ENCODE data around the gene SPTBN1.

The SPTBN1 gene

GRCh38 chr2:54468673-54469072 is 12.5 kb downstream of the SPTBN1 start:
- Histone ChIP-seq H3K4me3 (ENCODE audit: low read length in 2 of 2) (no peak overlapping the region), H3K9me3 (ENCODE audit: control insufficient read depth in 2 of 2, low read length in 2 of 2) (no peaks in the 10 kb centered on the region), H3K9ac (ENCODE audit: low read depth in 1 of 2, low read length in 2 of 2) (no peak overlapping the region), H3K27ac (ENCODE audit: low read depth in 2 of 2, low read length in 2 of 2) (no peak overlapping the region), H3K27me3 (ENCODE audit: control insufficient read depth in 2 of 2, insufficient read depth in 2 of 2, low read length in 2 of 2) (no peaks in the 10 kb centered on the region), H3K36me3 (ENCODE audit: control insufficient read depth in 2 of 2, insufficient read depth in 2 of 2, low read length in 2 of 2) (no peaks in the 10 kb centered on the region), H3K4me1 (ENCODE audit: control insufficient read depth in 2 of 2, insufficient read depth in 2 of 2, low read length in 2 of 2) (no peaks in the 10 kb centered on the region)

GRCh38 chr2:54469484-54470053 is 13.4 kb downstream of the SPTBN1 start:
- H3K36me3 ChIP-seq (ENCODE audit: control insufficient read depth in 2 of 2, insufficient read depth in 2 of 2, low read length in 2 of 2), result no peaks in the 10 kb centered on the region
- H3K9ac ChIP-seq (ENCODE audit: low read depth in 1 of 2, low read length in 2 of 2), result no peak overlapping the region
- no peaks in the 10 kb centered on the region for H3K4me1 ChIP-seq (ENCODE audit: control insufficient read depth in 2 of 2, insufficient read depth in 2 of 2, low read length in 2 of 2)
- H3K27me3 ChIP-seq (ENCODE audit: control insufficient read depth in 2 of 2, insufficient read depth in 2 of 2, low read length in 2 of 2), result no peaks in the 10 kb centered on the region
- H3K27ac ChIP-seq (ENCODE audit: low read depth in 2 of 2, low read length in 2 of 2), result no peak overlapping the region
- H3K9me3 ChIP-seq (ENCODE audit: control insufficient read depth in 2 of 2, low read length in 2 of 2), result no peaks in the 10 kb centered on the region
- no peak overlapping the region for H3K4me3 ChIP-seq (ENCODE audit: low read length in 2 of 2)

GRCh38 chr2:54470266-54470938 is 14.3 kb downstream of the SPTBN1 start:
- H3K27me3 ChIP-seq (ENCODE audit: control insufficient read depth in 2 of 2, insufficient read depth in 2 of 2, low read length in 2 of 2), result no peaks in the 10 kb centered on the region
- H3K9ac ChIP-seq (ENCODE audit: low read depth in 1 of 2, low read length in 2 of 2), result no peak overlapping the region
- H3K4me3 ChIP-seq (ENCODE audit: low read length in 2 of 2), result no peak overlapping the region
- no peaks in the 10 kb centered on the region for H3K36me3 ChIP-seq (ENCODE audit: control insufficient read depth in 2 of 2, insufficient read depth in 2 of 2, low read length in 2 of 2)
- H3K4me1 ChIP-seq (ENCODE audit: control insufficient read depth in 2 of 2, insufficient read depth in 2 of 2, low read length in 2 of 2), result peaks cover 0 to 1% of the 10 kb centered on the region in 2 donors
- H3K9me3 ChIP-seq (ENCODE audit: control insufficient read depth in 2 of 2, low read length in 2 of 2), result no peaks in the 10 kb centered on the region
- no peak overlapping the region for H3K27ac ChIP-seq (ENCODE audit: low read depth in 2 of 2, low read length in 2 of 2)

- no peaks in the 10 kb centered on the region for H3K27me3 ChIP-seq (ENCODE audit: control insufficient read depth in 2 of 2, insufficient read depth in 2 of 2, low read length in 2 of 2)
- no peaks in the 10 kb centered on the region for H3K36me3 ChIP-seq (ENCODE audit: control insufficient read depth in 2 of 2, insufficient read depth in 2 of 2, low read length in 2 of 2)
- H3K9me3 ChIP-seq (ENCODE audit: control insufficient read depth in 2 of 2, low read length in 2 of 2), result no peaks in the 10 kb centered on the region
- peaks cover 0 to 3% of the 10 kb centered on the region in 2 donors for H3K4me1 ChIP-seq (ENCODE audit: control insufficient read depth in 2 of 2, insufficient read depth in 2 of 2, low read length in 2 of 2)
- no peak overlapping the region for H3K27ac ChIP-seq (ENCODE audit: low read depth in 2 of 2, low read length in 2 of 2)
- no peak overlapping the region for H3K9ac ChIP-seq (ENCODE audit: low read depth in 1 of 2, low read length in 2 of 2)
- H3K4me3 ChIP-seq (ENCODE audit: low read length in 2 of 2), result no peak overlapping the region
These were observed 15.1 kb downstream of the SPTBN1 start for GRCh38 chr2:54471221-54471711.

- no peak overlapping the region for H3K27ac ChIP-seq (ENCODE audit: low read depth in 2 of 2, low read length in 2 of 2)
- no peak overlapping the region for H3K4me3 ChIP-seq (ENCODE audit: low read length in 2 of 2)
- no peaks in the 10 kb centered on the region for H3K27me3 ChIP-seq (ENCODE audit: control insufficient read depth in 2 of 2, insufficient read depth in 2 of 2, low read length in 2 of 2)
- no peaks in the 10 kb centered on the region for H3K36me3 ChIP-seq (ENCODE audit: control insufficient read depth in 2 of 2, insufficient read depth in 2 of 2, low read length in 2 of 2)
- H3K4me1 ChIP-seq (ENCODE audit: control insufficient read depth in 2 of 2, insufficient read depth in 2 of 2, low read length in 2 of 2), result peaks cover 5 to 13% of the 10 kb centered on the region in 2 donors
- H3K9ac ChIP-seq (ENCODE audit: low read depth in 1 of 2, low read length in 2 of 2), result no peak overlapping the region
- H3K9me3 ChIP-seq (ENCODE audit: control insufficient read depth in 2 of 2, low read length in 2 of 2), result no peaks in the 10 kb centered on the region
These were observed 17.7 kb downstream of the SPTBN1 start for GRCh38 chr2:54473851-54474250.

- Histone ChIP-seq H3K36me3 (ENCODE audit: control insufficient read depth in 2 of 2, insufficient read depth in 2 of 2, low read length in 2 of 2) (no peaks in the 10 kb centered on the region), H3K27ac (ENCODE audit: low read depth in 2 of 2, low read length in 2 of 2) (no peak overlapping the region), H3K9ac (ENCODE audit: low read depth in 1 of 2, low read length in 2 of 2) (no peak overlapping the region), H3K9me3 (ENCODE audit: control insufficient read depth in 2 of 2, low read length in 2 of 2) (no peaks in the 10 kb centered on the region), H3K4me1 (ENCODE audit: control insufficient read depth in 2 of 2, insufficient read depth in 2 of 2, low read length in 2 of 2) (peaks cover 5 to 13% of the 10 kb centered on the region in 2 donors), H3K4me3 (ENCODE audit: low read length in 2 of 2) (no peak overlapping the region), H3K27me3 (ENCODE audit: control insufficient read depth in 2 of 2, insufficient read depth in 2 of 2, low read length in 2 of 2) (no peaks in the 10 kb centered on the region)
These were observed 19.2 kb downstream of the SPTBN1 start for GRCh38 chr2:54475285-54475684.

- Histone ChIP-seq H3K4me1 (ENCODE audit: control insufficient read depth in 2 of 2, insufficient read depth in 2 of 2, low read length in 2 of 2) (peaks cover 5 to 13% of the 10 kb centered on the region in 2 donors), H3K9me3 (ENCODE audit: control insufficient read depth in 2 of 2, low read length in 2 of 2) (no peaks in the 10 kb centered on the region), H3K4me3 (ENCODE audit: low read length in 2 of 2) (no peak overlapping the region), H3K9ac (ENCODE audit: low read depth in 1 of 2, low read length in 2 of 2) (no peak overlapping the region), H3K27ac (ENCODE audit: low read depth in 2 of 2, low read length in 2 of 2) (no peak overlapping the region), H3K27me3 (ENCODE audit: control insufficient read depth in 2 of 2, insufficient read depth in 2 of 2, low read length in 2 of 2) (no peaks in the 10 kb centered on the region), H3K36me3 (ENCODE audit: control insufficient read depth in 2 of 2, insufficient read depth in 2 of 2, low read length in 2 of 2) (no peaks in the 10 kb centered on the region)
These were observed 19.8 kb downstream of the SPTBN1 start for GRCh38 chr2:54475919-54476318.

GRCh38 chr2:54476852-54477251 is 20.7 kb downstream of the SPTBN1 start:
- Histone ChIP-seq H3K9ac (ENCODE audit: low read depth in 1 of 2, low read length in 2 of 2) (no peak overlapping the region), H3K9me3 (ENCODE audit: control insufficient read depth in 2 of 2, low read length in 2 of 2) (no peaks in the 10 kb centered on the region), H3K27me3 (ENCODE audit: control insufficient read depth in 2 of 2, insufficient read depth in 2 of 2, low read length in 2 of 2) (no peaks in the 10 kb centered on the region), H3K4me1 (ENCODE audit: control insufficient read depth in 2 of 2, insufficient read depth in 2 of 2, low read length in 2 of 2) (peaks cover 5 to 13% of the 10 kb centered on the region in 2 donors), H3K36me3 (ENCODE audit: control insufficient read depth in 2 of 2, insufficient read depth in 2 of 2, low read length in 2 of 2) (no peaks in the 10 kb centered on the region), H3K4me3 (ENCODE audit: low read length in 2 of 2) (no peak overlapping the region), H3K27ac (ENCODE audit: low read depth in 2 of 2, low read length in 2 of 2) (peak overlapping the region; percentile 13 to 40)

- Histone ChIP-seq H3K9me3 (ENCODE audit: control insufficient read depth in 2 of 2, low read length in 2 of 2) (no peaks in the 10 kb centered on the region), H3K4me1 (ENCODE audit: control insufficient read depth in 2 of 2, insufficient read depth in 2 of 2, low read length in 2 of 2) (peaks cover 6 to 15% of the 10 kb centered on the region in 2 donors), H3K27ac (ENCODE audit: low read depth in 2 of 2, low read length in 2 of 2) (no peak overlapping the region), H3K27me3 (ENCODE audit: control insufficient read depth in 2 of 2, insufficient read depth in 2 of 2, low read length in 2 of 2) (no peaks in the 10 kb centered on the region), H3K36me3 (ENCODE audit: control insufficient read depth in 2 of 2, insufficient read depth in 2 of 2, low read length in 2 of 2) (no peaks in the 10 kb centered on the region), H3K9ac (ENCODE audit: low read depth in 1 of 2, low read length in 2 of 2) (no peak overlapping the region), H3K4me3 (ENCODE audit: low read length in 2 of 2) (no peak overlapping the region)
These were observed 21.8 kb downstream of the SPTBN1 start for GRCh38 chr2:54477896-54478295.

GRCh38 chr2:54478899-54479298 is 22.8 kb downstream of the SPTBN1 start:
- no peak overlapping the region for H3K27ac ChIP-seq (ENCODE audit: low read depth in 2 of 2, low read length in 2 of 2)

More at GRCh38 chr2:54478899-54479298, 22.8 kb downstream of the SPTBN1 start:
- Histone ChIP-seq H3K36me3 (ENCODE audit: control insufficient read depth in 2 of 2, insufficient read depth in 2 of 2, low read length in 2 of 2) (no peaks in the 10 kb centered on the region), H3K9ac (ENCODE audit: low read depth in 1 of 2, low read length in 2 of 2) (no peak overlapping the region), H3K4me3 (ENCODE audit: low read length in 2 of 2) (no peak overlapping the region), H3K9me3 (ENCODE audit: control insufficient read depth in 2 of 2, low read length in 2 of 2) (no peaks in the 10 kb centered on the region), H3K4me1 (ENCODE audit: control insufficient read depth in 2 of 2, insufficient read depth in 2 of 2, low read length in 2 of 2) (peaks cover 9 to 15% of the 10 kb centered on the region in 2 donors), H3K27me3 (ENCODE audit: control insufficient read depth in 2 of 2, insufficient read depth in 2 of 2, low read length in 2 of 2) (no peaks in the 10 kb centered on the region)

Measured in mucosa of rectum (tissue), 2 donors.